Uterus (tissue), 4 donors: ENCODE results near the gene LACTB. TPM values are rescaled to one million over a fixed set of nuclear protein-coding genes. Genes with fewer than 3 reads are reported as not detected.
"Not testable (repeated sequence)": the region's sequence is repeated elsewhere in the genome, so short reads cannot be mapped to it uniquely, and the experiment has no call there.

Source experiments
- DNase-seq, 2 donors: peaks; one replicate each; pipeline ENCODE4 v3.0.0-alpha.2; 2019 to 2020
- H3K27ac ChIP-seq, 2 donors: fragments of 200-600 bp; sonication (generic); 1 replicate in 1 of 2; 2 replicates in 1 of 2; pipeline ENCODE4 v1.5.1; 2016 to 2018
- H3K27me3 ChIP-seq, 2 donors: fragments of 200-600 bp; sonication (generic); one replicate each; pipeline ENCODE4 v1.5.1; 2018 to 2019; ENCODE audit warnings: control low read depth in 1 of 2
- H3K36me3 ChIP-seq, 2 donors: fragments of 200-600 bp; sonication (generic); one replicate each; pipeline ENCODE4 v1.5.1; 2019; ENCODE audit warnings: control low read depth in 1 of 2
- H3K4me1 ChIP-seq, 2 donors: fragments of 200-600 bp; sonication (generic); one replicate each; pipeline ENCODE4 v1.5.1; 2018 to 2019; ENCODE audit warnings: control low read depth in 1 of 2
- H3K4me3 ChIP-seq, 2 donors: fragments of 200-600 bp; sonication (generic); 1 replicate in 1 of 2; 2 replicates in 1 of 2; pipeline ENCODE4 v1.5.1; 2018 to 2019; ENCODE audit warnings: mild to moderate bottlenecking in 1 of 2
- H3K9me3 ChIP-seq, 2 donors: fragments of 200-600 bp; sonication (generic); one replicate each; pipeline ENCODE4 v1.5.1; 2019; ENCODE audit warnings: control low read depth in 1 of 2
- POLR2A ChIP-seq, 2 donors: fragments of 450-650 bp; IDR thresholded peaks; one replicate each; pipeline ENCODE4 v1.6.1; 2016; ENCODE audit warnings: antibody characterized with exemption in 2 of 2, mild to moderate bottlenecking in 1 of 2, moderate library complexity in 1 of 2
- intact Hi-C: fragments of 100-400 bp; cut with DNase I; formaldehyde crosslinking; loops from one replicate; pipeline ENCODE4 v1.15.1; 2023; ENCODE audit warnings: low total_unique reads
- total RNA-seq, 4 donors: library from RNA; depleted of rRNA in 3 of 4; stranded (reverse); fragments of >200 nt in 3 of 4; gene quantifications; one replicate each; pipeline versions ENCODE4 v1.1.0 to v1.2.4, GENCODE V29; 2014 to 2023
- TF ChIP-seq, protein P1 (sequence below), 4 experiments: fragments of 200-600 bp in 2 of 4; fragments of 450-650 bp in 2 of 4; sonication (generic) in 2 of 4; IDR thresholded peaks; one replicate each; pipeline ENCODE4 v1.5.1; 2016 to 2019; ENCODE audit warnings: antibody characterized with exemption in 4 of 4, mild to moderate bottlenecking in 2 of 4, moderate library complexity in 1 of 4
- donor health status: DM: yes; HTN: yes; CAD: no.

The LACTB gene
- total RNA-seq, 4 donors from 2014 or later = 7.9 to 13.6 (median 9.6) TPM

DNA sequence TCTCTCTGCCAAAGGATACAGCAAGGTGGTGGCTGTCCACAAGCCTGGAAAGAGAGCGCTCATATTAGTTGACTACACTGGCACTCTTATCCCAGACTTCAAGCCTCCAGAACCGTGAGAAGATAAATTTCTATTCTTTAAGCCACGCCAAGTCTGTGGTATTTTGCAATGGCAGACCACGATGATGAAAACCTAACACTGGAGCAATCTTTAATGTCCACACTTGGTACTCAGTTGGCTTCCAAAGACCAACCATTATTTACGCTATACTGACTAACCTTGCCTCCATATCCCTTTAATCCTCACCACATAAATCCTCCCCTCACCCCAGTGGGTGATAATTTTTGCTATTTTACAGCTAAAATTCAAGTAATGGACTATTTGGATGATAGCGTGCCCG lies 16.9 kb upstream of the LACTB start:
- H3K27me3 ChIP-seq = no peaks in the 10 kb centered on the region
- no peaks in the 10 kb centered on the region for H3K4me1 ChIP-seq
- intact Hi-C loops = no loop called here
- no peak for TF ChIP-seq POLR2A (IDR thresholded peaks at IDR 0.05)
- H3K27ac ChIP-seq = no peak overlapping the region
- no peaks in the 10 kb centered on the region for H3K36me3 ChIP-seq
- no peak overlapping the region for H3K4me3 ChIP-seq
- H3K9me3 ChIP-seq = no peaks in the 10 kb centered on the region
- no peak for DNase-seq

DNA sequence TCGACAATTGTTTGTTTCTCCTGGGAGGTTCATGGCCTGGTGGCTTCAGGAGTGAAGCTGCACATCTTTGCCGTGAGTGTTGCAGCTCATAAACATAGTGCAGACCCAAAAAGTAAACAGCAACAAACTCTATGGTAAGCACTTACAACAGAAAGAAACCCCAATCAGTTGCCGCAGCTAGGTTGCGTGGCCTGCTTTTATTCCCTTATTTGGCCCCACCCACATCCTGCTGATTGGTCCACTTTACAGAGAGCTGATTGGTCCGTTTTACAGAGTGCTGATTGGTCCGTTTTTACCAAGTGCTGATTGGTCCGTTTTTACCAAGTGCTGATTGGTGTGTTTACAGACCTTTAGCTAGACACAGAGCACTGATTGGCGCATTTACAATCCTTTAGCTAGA lies 16.3 kb upstream of the LACTB start:
- DNase-seq, intact Hi-C loops, H3K4me3 ChIP-seq: not testable (repeated sequence)

DNA sequence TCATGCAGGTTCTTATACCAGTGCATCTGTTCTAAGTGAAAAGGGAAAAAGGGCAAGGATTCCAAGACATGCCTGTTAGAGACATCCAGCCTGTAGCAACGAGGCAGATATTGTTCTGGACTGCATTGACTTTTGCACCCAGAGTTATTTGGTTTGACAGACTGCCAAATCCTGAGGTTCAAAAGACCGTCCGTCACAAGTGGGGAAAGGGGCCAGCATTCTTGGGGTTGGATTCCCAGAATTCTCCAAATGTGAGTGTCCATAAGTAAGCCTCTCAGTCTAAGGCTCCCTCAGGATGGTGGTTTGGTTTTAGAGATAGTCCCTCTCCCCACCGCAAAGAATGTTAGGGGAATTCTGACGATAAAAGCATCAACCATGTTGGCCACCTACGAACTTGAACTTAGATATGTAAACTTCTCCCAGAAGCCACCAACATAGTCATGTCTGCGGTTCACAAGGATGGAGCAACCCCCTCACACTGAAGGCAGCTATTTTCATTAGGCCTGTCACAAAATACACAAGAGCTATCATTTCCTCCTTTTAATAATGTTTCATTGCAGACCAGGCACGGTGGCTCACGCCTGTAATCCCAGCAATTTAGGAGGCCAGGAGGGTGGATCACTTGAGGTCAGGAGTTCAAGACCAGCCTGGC lies 13.6 kb upstream of the LACTB start:
- no peak overlapping the region for H3K27ac ChIP-seq
- DNase-seq = no peak
- H3K9me3 ChIP-seq = no peaks in the 10 kb centered on the region
- no peaks in the 10 kb centered on the region for H3K36me3 ChIP-seq
- H3K4me3 ChIP-seq = no peak overlapping the region
- intact Hi-C loops = no loop called here
- no peaks in the 10 kb centered on the region for H3K27me3 ChIP-seq
- no peaks in the 10 kb centered on the region for H3K4me1 ChIP-seq
- no peak for TF ChIP-seq POLR2A (IDR thresholded peaks at IDR 0.05)
- TF ChIP-seq, protein P1, sequence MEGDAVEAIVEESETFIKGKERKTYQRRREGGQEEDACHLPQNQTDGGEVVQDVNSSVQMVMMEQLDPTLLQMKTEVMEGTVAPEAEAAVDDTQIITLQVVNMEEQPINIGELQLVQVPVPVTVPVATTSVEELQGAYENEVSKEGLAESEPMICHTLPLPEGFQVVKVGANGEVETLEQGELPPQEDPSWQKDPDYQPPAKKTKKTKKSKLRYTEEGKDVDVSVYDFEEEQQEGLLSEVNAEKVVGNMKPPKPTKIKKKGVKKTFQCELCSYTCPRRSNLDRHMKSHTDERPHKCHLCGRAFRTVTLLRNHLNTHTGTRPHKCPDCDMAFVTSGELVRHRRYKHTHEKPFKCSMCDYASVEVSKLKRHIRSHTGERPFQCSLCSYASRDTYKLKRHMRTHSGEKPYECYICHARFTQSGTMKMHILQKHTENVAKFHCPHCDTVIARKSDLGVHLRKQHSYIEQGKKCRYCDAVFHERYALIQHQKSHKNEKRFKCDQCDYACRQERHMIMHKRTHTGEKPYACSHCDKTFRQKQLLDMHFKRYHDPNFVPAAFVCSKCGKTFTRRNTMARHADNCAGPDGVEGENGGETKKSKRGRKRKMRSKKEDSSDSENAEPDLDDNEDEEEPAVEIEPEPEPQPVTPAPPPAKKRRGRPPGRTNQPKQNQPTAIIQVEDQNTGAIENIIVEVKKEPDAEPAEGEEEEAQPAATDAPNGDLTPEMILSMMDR (IDR thresholded peaks at IDR 0.05) = no peak

More for the DNA sequence above, 16.3 kb upstream of the LACTB start:
- not testable (repeated sequence) for H3K36me3 ChIP-seq, H3K27me3 ChIP-seq, H3K4me1 ChIP-seq, H3K9me3 ChIP-seq, H3K27ac ChIP-seq

DNA sequence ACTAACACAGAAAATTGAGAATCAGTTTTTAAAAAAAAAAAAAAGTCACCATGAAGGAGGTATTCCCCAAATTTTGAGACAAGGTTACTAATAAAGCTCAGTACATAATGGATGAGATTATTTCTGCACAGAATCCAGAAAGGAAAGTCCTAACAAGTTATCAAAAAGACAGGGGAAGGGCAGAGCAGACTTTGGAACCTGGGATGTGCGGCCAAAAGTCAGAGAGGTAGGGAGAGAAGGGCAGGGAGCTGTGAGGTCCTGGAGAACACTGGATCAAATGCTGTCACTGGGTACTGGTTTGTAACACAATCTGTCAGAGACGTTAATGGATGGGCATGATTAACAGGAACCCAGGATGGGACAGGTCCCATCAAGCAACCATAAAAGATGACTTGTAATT lies 12.2 kb upstream of the LACTB start:
- intact Hi-C loops = no loop called here
- no peak for TF ChIP-seq POLR2A (IDR thresholded peaks at IDR 0.05)
- TF ChIP-seq, protein P1 (IDR thresholded peaks at IDR 0.05) = no peak
- Histone ChIP-seq H3K4me3 (no peak overlapping the region), H3K27me3 (no peaks in the 10 kb centered on the region), H3K27ac (no peak overlapping the region), H3K36me3 (no peaks in the 10 kb centered on the region), H3K9me3 (no peaks in the 10 kb centered on the region), H3K4me1 (no peaks in the 10 kb centered on the region)
- no peak for DNase-seq

DNA sequence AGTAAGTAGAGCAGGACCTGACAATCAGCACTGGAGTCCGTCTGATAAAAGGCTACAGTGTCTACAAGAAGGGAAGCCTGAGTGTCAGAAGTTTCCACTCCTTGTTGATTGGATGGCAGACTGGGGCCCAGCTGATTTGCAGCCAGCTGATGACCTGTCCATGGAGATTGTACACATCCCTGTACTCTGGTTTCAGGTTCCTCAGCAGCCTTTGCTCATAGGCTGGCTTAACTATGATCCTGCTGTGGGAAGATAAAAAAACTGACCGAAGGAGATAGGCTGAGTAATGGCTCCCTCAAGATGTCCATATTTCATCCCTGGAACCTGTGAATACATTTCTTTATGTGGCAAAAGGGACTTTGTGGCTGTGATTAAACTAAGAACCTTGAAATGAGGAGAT lies 11.7 kb upstream of the LACTB start:
- no peaks in the 10 kb centered on the region for H3K4me1 ChIP-seq
- intact Hi-C loops = no loop called here
- DNase-seq = no peak
- no peak overlapping the region for H3K27ac ChIP-seq
- no peaks in the 10 kb centered on the region for H3K27me3 ChIP-seq
- H3K36me3 ChIP-seq = no peaks in the 10 kb centered on the region
- no peak overlapping the region for H3K4me3 ChIP-seq
- TF ChIP-seq POLR2A (IDR thresholded peaks at IDR 0.05) = no peak
- TF ChIP-seq, protein P1 (IDR thresholded peaks at IDR 0.05) = no peak
- no peaks in the 10 kb centered on the region for H3K9me3 ChIP-seq

DNA sequence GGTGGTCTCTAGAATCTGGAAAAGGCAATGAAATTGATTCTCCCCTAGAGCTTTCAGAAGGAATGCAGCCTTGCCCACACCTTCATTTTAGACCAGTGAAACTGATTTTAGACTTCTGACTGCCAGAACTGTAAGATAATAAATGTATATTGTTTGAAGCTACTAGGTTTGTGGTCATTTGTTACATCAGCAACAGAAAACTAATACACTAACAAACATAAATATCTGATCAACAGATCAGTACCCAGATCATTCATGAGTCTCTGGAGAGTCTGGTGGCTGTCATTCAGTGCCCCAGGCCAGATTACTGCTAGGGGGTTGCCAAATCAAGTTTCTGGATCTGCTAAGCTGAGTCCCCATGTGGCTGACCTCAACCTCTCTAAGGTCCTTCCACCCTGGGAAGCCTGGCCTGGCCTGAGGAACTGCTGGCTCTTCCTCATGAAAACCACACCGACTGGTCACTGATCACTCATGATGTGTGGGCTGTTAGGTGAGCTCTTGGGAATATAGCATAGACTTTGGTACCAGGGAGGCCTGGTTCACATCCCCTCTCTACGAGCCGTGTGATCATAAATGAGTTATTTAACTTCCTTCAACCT lies 11.1 kb upstream of the LACTB start:
- Histone ChIP-seq H3K4me3 (no peak overlapping the region), H3K36me3 (no peaks in the 10 kb centered on the region), H3K4me1 (no peaks in the 10 kb centered on the region), H3K27ac (no peak overlapping the region), H3K9me3 (no peaks in the 10 kb centered on the region), H3K27me3 (no peaks in the 10 kb centered on the region)
- intact Hi-C loops = no loop called here
- no peak for DNase-seq
- TF ChIP-seq, protein P1 (IDR thresholded peaks at IDR 0.05) = no peak
- no peak for TF ChIP-seq POLR2A (IDR thresholded peaks at IDR 0.05)
